GM23248 (cell line): ENCODE measurements around the gene OBP2A. TPM values are rescaled to one million over a fixed set of nuclear protein-coding genes. Genes with fewer than 3 reads are reported as not detected.
"Not testable (repeated sequence)": the region's sequence is repeated elsewhere in the genome, so short reads cannot be mapped to it uniquely, and the experiment has no call there.

ENCODE experiments used
- DNase-seq: peaks from one replicate; pipeline ENCODE4 v3.0.0-alpha.2; 2015
- H2AFZ ChIP-seq: fragments of 200-600 bp; sonication (generic); 2 replicates; pipeline ENCODE4 v1.6.1; 2016; ENCODE audit warnings: antibody characterized with exemption
- H3F3A ChIP-seq: fragments of 200-600 bp; sonication (generic); 2 replicates; pipeline ENCODE4 v1.6.1; 2016; ENCODE audit warnings: mild to moderate bottlenecking, antibody characterized with exemption, mixed run types; ENCODE audit not compliant: insufficient read depth
- H3K27ac ChIP-seq: fragments of 200-600 bp; sonication (generic); 2 replicates; pipeline ENCODE4 v1.5.1; 2016; ENCODE audit warnings: mild to moderate bottlenecking
- H3K27me3 ChIP-seq: fragments of 200-600 bp; sonication (generic); replicated peaks from 2 replicates; pipeline ENCODE4 v1.6.1; 2016; ENCODE audit warnings: mild to moderate bottlenecking; ENCODE audit not compliant: insufficient read depth
- H3K36me3 ChIP-seq: fragments of 200-600 bp; sonication (generic); 2 replicates; pipeline ENCODE4 v1.6.1; 2016; ENCODE audit warnings: low read depth, mild to moderate bottlenecking
- H3K4me1 ChIP-seq: fragments of 200-600 bp; sonication (generic); 2 replicates; pipeline ENCODE4 v1.6.1; 2016; ENCODE audit warnings: mild to moderate bottlenecking; ENCODE audit not compliant: insufficient read depth
- H3K4me2 ChIP-seq: fragments of 200-600 bp; sonication (generic); one replicate; pipeline ENCODE4 v1.6.1; 2016; ENCODE audit warnings: mild to moderate bottlenecking; ENCODE audit not compliant: unreplicated experiment
- H3K4me3 ChIP-seq: fragments of 200-600 bp; sonication (generic); 2 replicates; pipeline ENCODE4 v1.5.1; 2016; ENCODE audit warnings: mild to moderate bottlenecking
- H3K79me2 ChIP-seq: fragments of 200-600 bp; sonication (generic); 2 replicates; pipeline ENCODE4 v1.6.1; 2016; ENCODE audit warnings: mild to moderate bottlenecking; ENCODE audit not compliant: insufficient read depth
- H3K9ac ChIP-seq: fragments of 200-600 bp; sonication (generic); 2 replicates; pipeline ENCODE4 v1.6.1; 2016; ENCODE audit warnings: mild to moderate bottlenecking
- H3K9me2 ChIP-seq: fragments of 200-600 bp; sonication (generic); 2 replicates; pipeline ENCODE4 v1.6.1; 2016; ENCODE audit warnings: mixed run types, mild to moderate bottlenecking, moderate library complexity; ENCODE audit not compliant: insufficient read depth
- H3K9me3 ChIP-seq: fragments of 200-600 bp; sonication (generic); one replicate; pipeline ENCODE4 v1.6.1; 2017; ENCODE audit warnings: low read depth
- H4K20me1 ChIP-seq: fragments of 200-600 bp; sonication (generic); 2 replicates; pipeline ENCODE4 v1.6.0; 2016; ENCODE audit not compliant: insufficient read depth
- EZH2 ChIP-seq: fragments of 200-600 bp; sonication (generic); IDR thresholded peaks from 2 replicates; pipeline ENCODE4 v1.6.1; 2018; ENCODE audit warnings: antibody characterized with exemption, mild to moderate bottlenecking; ENCODE audit not compliant: insufficient read depth, poor library complexity, severe bottlenecking
- EZH2phosphoT487 ChIP-seq: fragments of 200-600 bp; sonication (generic); IDR thresholded peaks from 2 replicates; pipeline ENCODE4 v1.6.1; 2018; ENCODE audit warnings: antibody characterized with exemption, moderate library complexity, mild to moderate bottlenecking, low read depth; ENCODE audit not compliant: insufficient read depth
- WGBS, 2 experiments: methylation state at CpG; one replicate each; pipeline ENCODE4 v1.1.6; 2015 to 2017; ENCODE audit warnings: low lambda C conversion rate in 2 of 2, low coverage in 1 of 2; ENCODE audit errors: missing lambda C conversion rate in 2 of 2; 5-methylcytosine and 5-hydroxymethylcytosine counted together
- in situ Hi-C: fragments of 300-500 bp; cut with MboI; formaldehyde crosslinking; loops from 2 replicates; pipeline ENCODE4 v1.15.0; 2020
- polyA plus RNA-seq: library from polyadenylated mRNA; unstranded; fragments of >200 nt; fragmentation: Nextera tagmentation; extraction: Ambion mirVana; gene quantifications from 2 replicates; pipeline ENCODE4 v1.2.1, GENCODE V29; 2016
- total RNA-seq: library from RNA; depleted of rRNA; stranded (reverse); fragments of >200 nt; shearing (Covaris generic); gene quantifications from 2 replicates; pipeline ENCODE4 v1.2.3, GENCODE V29; 2014

The OBP2A gene
- total and polyA plus RNA-seq, 2 experiments from 2014 or later, result not detected

GRCh38 chr9:135512241-135512603, 33.7 kb upstream of the OBP2A start:
- H3K9me3 ChIP-seq, result no peaks in the 10 kb centered on the region
- H3K4me3 ChIP-seq, result no peak overlapping the region
- no peak overlapping the region for H3K4me2 ChIP-seq
- no peak overlapping the region for H3K27ac ChIP-seq
- no peaks in the 10 kb centered on the region for H3K9me2 ChIP-seq
- peaks cover 13% of the 10 kb centered on the region; the same call in 1 of the 2 replicates for H3F3A ChIP-seq
- no peaks in the 10 kb centered on the region for H3K36me3 ChIP-seq
- WGBS, 2 experiments, result 89% methylated on average over 10 of the region's 10 CpGs
- H3K4me1 ChIP-seq, result peaks cover 12% of the 10 kb centered on the region
- no peaks in the 10 kb centered on the region for H4K20me1 ChIP-seq
- H3K9ac ChIP-seq, result no peak overlapping the region
- peaks cover 6% of the 10 kb centered on the region; the same call in 1 of the 2 replicates for H3K27me3 ChIP-seq
- TF ChIP-seq EZH2 (no peak), EZH2phosphoT487 (no peak)
- no peaks in the 10 kb centered on the region for H3K79me2 ChIP-seq
- no peak for DNase-seq
- in situ Hi-C loops, result no loop called here
- H2AFZ ChIP-seq, result no peak overlapping the region

GRCh38 chr9:135512904-135513303, 33.0 kb upstream of the OBP2A start:
- Histone ChIP-seq H3K79me2 (no peaks in the 10 kb centered on the region), H3K27me3 (peaks cover 13% of the 10 kb centered on the region; the same call in 1 of the 2 replicates), H2AFZ (no peak overlapping the region), H3K4me1 (peaks cover 12% of the 10 kb centered on the region), H3K36me3 (no peaks in the 10 kb centered on the region), H3K9me2 (no peaks in the 10 kb centered on the region), H3K4me3 (no peak overlapping the region), H3K9ac (no peak overlapping the region), H3K4me2 (no peak overlapping the region), H3K27ac (no peak overlapping the region), H4K20me1 (no peaks in the 10 kb centered on the region), H3K9me3 (no peaks in the 10 kb centered on the region), H3F3A (peaks cover 13% of the 10 kb centered on the region; the same call in 1 of the 2 replicates)
- TF ChIP-seq EZH2, result no peak
- TF ChIP-seq EZH2phosphoT487, result no peak
- in situ Hi-C loops, result no loop called here
- WGBS, 2 experiments, result 35 to 49% methylated on average over 7 of the region's 7 CpGs
- DNase-seq, result no peak

- Histone ChIP-seq H3K36me3 (no peaks in the 10 kb centered on the region), H3K9me2 (no peaks in the 10 kb centered on the region), H3F3A (peaks cover 13% of the 10 kb centered on the region; the same call in 1 of the 2 replicates), H3K9ac (no peak overlapping the region), H3K27ac (no peak overlapping the region), H3K4me3 (no peak overlapping the region), H3K4me1 (peaks cover 12% of the 10 kb centered on the region), H4K20me1 (no peaks in the 10 kb centered on the region), H3K79me2 (no peaks in the 10 kb centered on the region), H3K4me2 (no peak overlapping the region), H3K9me3 (no peaks in the 10 kb centered on the region), H2AFZ (no peak overlapping the region), H3K27me3 (peaks cover 18% of the 10 kb centered on the region; the same call in 1 of the 2 replicates)
- 91 to 92% methylated on average over 19 of the region's 19 CpGs for WGBS, 2 experiments
- no peak for DNase-seq
- TF ChIP-seq EZH2 (no peak), EZH2phosphoT487 (no peak)
- in situ Hi-C loops, result no loop called here
These were observed 32.5 kb upstream of the OBP2A start for GRCh38 chr9:135513351-135513846.

- in situ Hi-C loops, result not testable (repeated sequence)
- WGBS, 2 experiments, result 79 to 88% methylated on average over 3 to 5 of the region's 9 CpGs
These were observed 32.0 kb upstream of the OBP2A start for GRCh38 chr9:135513906-135514305.

More at GRCh38 chr9:135513906-135514305, 32.0 kb upstream of the OBP2A start:
- Histone ChIP-seq H3K27me3 (peaks cover 23% of the 10 kb centered on the region; the same call in 1 of the 2 replicates), H3K4me1 (peaks cover 12% of the 10 kb centered on the region), H3F3A (peaks cover 13% of the 10 kb centered on the region; the same call in 1 of the 2 replicates)
- not testable (repeated sequence) for H4K20me1 ChIP-seq, H3K4me3 ChIP-seq, H3K27ac ChIP-seq, H2AFZ ChIP-seq, H3K9me2 ChIP-seq, H3K4me2 ChIP-seq, H3K79me2 ChIP-seq, DNase-seq, H3K36me3 ChIP-seq, H3K9ac ChIP-seq, H3K9me3 ChIP-seq
